ENCODE data around the gene FMNL2. TPM values are rescaled to one million over a fixed set of nuclear protein-coding genes. Genes with fewer than 3 reads are reported as not detected.

Gene FMNL2
- total RNA-seq, 1 experiment from 2014 or later = 28.1 TPM

GRCh38 chr2:152379089-152379488 lies 44.1 kb downstream of the FMNL2 start:
- CTCF ChIA-PET = no interaction called here
- POLR2A ChIA-PET = no interaction called here
- Histone ChIP-seq H3K4me1 (ENCODE audit: control insufficient read depth in 1 of 2, insufficient read depth in 2 of 2, low read length in 2 of 2) (no peaks in the 10 kb centered on the region), H3K9ac (ENCODE audit: low read length) (no peak overlapping the region), H3K27me3 (ENCODE audit: insufficient read depth, low read length) (no peaks in the 10 kb centered on the region), H3K27ac (ENCODE audit: low read depth, low read length) (no peak overlapping the region), H3K36me3 (ENCODE audit: control insufficient read depth in 1 of 2, insufficient read depth in 2 of 2, low read length in 2 of 2) (no peaks in the 10 kb centered on the region), H2AFZ (ENCODE audit: low read depth, low read length, poor library complexity, severe bottlenecking) (no peak overlapping the region), H3K4me3 (replicated peaks in 1 of 2; ENCODE audit: low read depth in 1 of 2, low read length in 2 of 2) (no peak overlapping the region), H3K9me2 (ENCODE audit: insufficient read depth) (no peaks in the 10 kb centered on the region), H3K4me2 (ENCODE audit: low read length) (no peak overlapping the region), H4K20me1 (ENCODE audit: insufficient read depth) (no peaks in the 10 kb centered on the region), H3K9me3 (ENCODE audit: control insufficient read depth in 1 of 2, insufficient read depth in 1 of 2, low read depth in 1 of 2, low read length in 2 of 2) (no peaks in the 10 kb centered on the region), H3K79me2 (ENCODE audit: insufficient read depth, low read length) (peaks cover 55% of the 10 kb centered on the region)
- intact Hi-C loops (cut with micrococcal nuclease) = no loop called here
- RAD21 ChIA-PET (ENCODE audit: low non-redundant PET in 1 of 2, low total read pairs in 2 of 2, uncharacterized antibody in 2 of 2, unreplicated experiment in 2 of 2) = no interaction called here
- no peak for DNase-seq (ENCODE audit: low read depth, low spot score)
- BruUV-seq (replicated peaks) = no TSS peak
- no peak for ATAC-seq
- no peak for TF ChIP-seq SRF (IDR thresholded peaks at IDR 0.05; ENCODE audit: low read depth)

- no peak for ATAC-seq
- TF ChIP-seq SIN3A (IDR thresholded peaks at IDR 0.05; ENCODE audit: low read depth) (no peak), CEBPB (IDR thresholded peaks at IDR 0.05; ENCODE audit: low read depth) (no peak), JUND (IDR thresholded peaks at IDR 0.05) (no peak), FOSL1 (IDR thresholded peaks at IDR 0.05; ENCODE audit: low read depth) (no peak), ZNF274 (IDR thresholded peaks at IDR 0.05; ENCODE audit: low read depth, low read length) (no peak), POLR2A (IDR thresholded peaks at IDR 0.05; ENCODE audit: borderline replicate concordance, extremely low read depth, insufficient read depth, insufficient read length) (no peak), EZH2 (IDR thresholded peaks at IDR 0.05) (no peak), TCF7L2 (IDR thresholded peaks at IDR 0.05; ENCODE audit: borderline replicate concordance, extremely low read depth, insufficient read depth, insufficient read length) (no peak), CBX3 (IDR thresholded peaks at IDR 0.05; ENCODE audit: low read depth) (no peak), EGR1 (IDR thresholded peaks at IDR 0.05; ENCODE audit: low read depth) (no peak), ELF1 (IDR thresholded peaks at IDR 0.05; ENCODE audit: borderline replicate concordance, low read depth) (no peak)
- TF ChIP-seq, protein P1, sequence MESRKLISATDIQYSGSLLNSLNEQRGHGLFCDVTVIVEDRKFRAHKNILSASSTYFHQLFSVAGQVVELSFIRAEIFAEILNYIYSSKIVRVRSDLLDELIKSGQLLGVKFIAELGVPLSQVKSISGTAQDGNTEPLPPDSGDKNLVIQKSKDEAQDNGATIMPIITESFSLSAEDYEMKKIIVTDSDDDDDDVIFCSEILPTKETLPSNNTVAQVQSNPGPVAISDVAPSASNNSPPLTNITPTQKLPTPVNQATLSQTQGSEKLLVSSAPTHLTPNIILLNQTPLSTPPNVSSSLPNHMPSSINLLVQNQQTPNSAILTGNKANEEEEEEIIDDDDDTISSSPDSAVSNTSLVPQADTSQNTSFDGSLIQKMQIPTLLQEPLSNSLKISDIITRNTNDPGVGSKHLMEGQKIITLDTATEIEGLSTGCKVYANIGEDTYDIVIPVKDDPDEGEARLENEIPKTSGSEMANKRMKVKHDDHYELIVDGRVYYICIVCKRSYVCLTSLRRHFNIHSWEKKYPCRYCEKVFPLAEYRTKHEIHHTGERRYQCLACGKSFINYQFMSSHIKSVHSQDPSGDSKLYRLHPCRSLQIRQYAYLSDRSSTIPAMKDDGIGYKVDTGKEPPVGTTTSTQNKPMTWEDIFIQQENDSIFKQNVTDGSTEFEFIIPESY (IDR thresholded peaks at IDR 0.05; ENCODE audit: extremely low read depth, insufficient replicate concordance, low read length) = no peak
- TF ChIP-seq, protein P2, sequence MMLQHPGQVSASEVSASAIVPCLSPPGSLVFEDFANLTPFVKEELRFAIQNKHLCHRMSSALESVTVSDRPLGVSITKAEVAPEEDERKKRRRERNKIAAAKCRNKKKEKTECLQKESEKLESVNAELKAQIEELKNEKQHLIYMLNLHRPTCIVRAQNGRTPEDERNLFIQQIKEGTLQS (IDR thresholded peaks at IDR 0.05) = no peak
- TF ChIP-seq, protein P3, sequence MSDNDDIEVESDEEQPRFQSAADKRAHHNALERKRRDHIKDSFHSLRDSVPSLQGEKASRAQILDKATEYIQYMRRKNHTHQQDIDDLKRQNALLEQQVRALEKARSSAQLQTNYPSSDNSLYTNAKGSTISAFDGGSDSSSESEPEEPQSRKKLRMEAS (IDR thresholded peaks at IDR 0.05) = no peak
- Histone ChIP-seq H3K9me2 (ENCODE audit: insufficient read depth) (no peaks in the 10 kb centered on the region), H3K36me3 (ENCODE audit: control insufficient read depth in 1 of 2, insufficient read depth in 2 of 2, low read length in 2 of 2) (no peaks in the 10 kb centered on the region), H2AFZ (ENCODE audit: low read depth, low read length, poor library complexity, severe bottlenecking) (no peak overlapping the region), H3K27me3 (ENCODE audit: insufficient read depth, low read length) (no peaks in the 10 kb centered on the region), H3K9ac (ENCODE audit: low read length) (no peak overlapping the region), H3K4me3 (replicated peaks in 1 of 2; ENCODE audit: low read depth in 1 of 2, low read length in 2 of 2) (no peak overlapping the region), H3K4me1 (ENCODE audit: control insufficient read depth in 1 of 2, insufficient read depth in 2 of 2, low read length in 2 of 2) (no peaks in the 10 kb centered on the region), H4K20me1 (ENCODE audit: insufficient read depth) (no peaks in the 10 kb centered on the region), H3K27ac (ENCODE audit: low read depth, low read length) (no peak overlapping the region), H3K4me2 (ENCODE audit: low read length) (no peak overlapping the region), H3K79me2 (ENCODE audit: insufficient read depth, low read length) (peaks cover 53% of the 10 kb centered on the region), H3K9me3 (ENCODE audit: control insufficient read depth in 1 of 2, insufficient read depth in 1 of 2, low read depth in 1 of 2, low read length in 2 of 2) (no peaks in the 10 kb centered on the region)
- POLR2A ChIA-PET = no interaction called here
- no TSS peak for BruUV-seq (replicated peaks)
- CTCF ChIA-PET = no interaction called here
- RAD21 ChIA-PET (ENCODE audit: low non-redundant PET in 1 of 2, low total read pairs in 2 of 2, uncharacterized antibody in 2 of 2, unreplicated experiment in 2 of 2) = no interaction called here
- no peak for DNase-seq (ENCODE audit: low read depth, low spot score)
- intact Hi-C loops (cut with micrococcal nuclease) = no loop called here
These were observed 45.5 kb downstream of the FMNL2 start for GRCh38 chr2:152380261-152381055.

Measured in HCT116 (cell line).